VCaP (cell line): Measurements from ENCODE around the gene TEDC1.

Experiments
- H3K27ac ChIP-seq: fragments of 450-650 bp; 2 replicates; pipeline ENCODE4 v1.5.1; 2017
- TF ChIP-seq, protein P1 (sequence below): fragments of 450-650 bp; conservative IDR thresholded peaks from 2 replicates; pipeline ENCODE4 v1.5.1; 2017; ENCODE audit warnings: mild to moderate bottlenecking, moderate library complexity

Gene TEDC1

DNA sequence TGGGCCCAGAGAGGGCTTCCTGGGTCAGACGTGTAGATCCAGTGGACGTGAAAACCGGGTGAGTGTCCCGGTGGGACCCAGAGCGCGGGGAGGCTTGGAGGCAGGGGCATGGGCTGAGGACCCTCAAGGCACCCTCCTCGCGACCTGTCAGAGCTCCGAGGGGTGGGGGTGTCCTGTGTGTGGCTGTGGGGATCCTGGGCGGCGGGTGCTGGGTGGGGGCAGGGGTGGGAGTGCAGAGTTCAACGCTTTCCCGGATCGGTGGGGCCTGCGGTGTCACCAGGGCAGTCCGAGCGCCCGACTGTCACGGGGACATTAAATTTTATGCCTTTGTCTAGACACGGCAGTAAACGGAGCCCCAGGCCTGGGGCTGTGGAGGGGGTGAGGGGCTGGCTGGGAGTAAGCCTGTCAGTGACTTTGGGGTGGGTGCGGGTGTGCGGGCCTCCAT, 36.4 kb downstream of the TEDC1 start:
- H3K27ac ChIP-seq, result peak overlapping the region; percentile 81
- TF ChIP-seq, protein P1, sequence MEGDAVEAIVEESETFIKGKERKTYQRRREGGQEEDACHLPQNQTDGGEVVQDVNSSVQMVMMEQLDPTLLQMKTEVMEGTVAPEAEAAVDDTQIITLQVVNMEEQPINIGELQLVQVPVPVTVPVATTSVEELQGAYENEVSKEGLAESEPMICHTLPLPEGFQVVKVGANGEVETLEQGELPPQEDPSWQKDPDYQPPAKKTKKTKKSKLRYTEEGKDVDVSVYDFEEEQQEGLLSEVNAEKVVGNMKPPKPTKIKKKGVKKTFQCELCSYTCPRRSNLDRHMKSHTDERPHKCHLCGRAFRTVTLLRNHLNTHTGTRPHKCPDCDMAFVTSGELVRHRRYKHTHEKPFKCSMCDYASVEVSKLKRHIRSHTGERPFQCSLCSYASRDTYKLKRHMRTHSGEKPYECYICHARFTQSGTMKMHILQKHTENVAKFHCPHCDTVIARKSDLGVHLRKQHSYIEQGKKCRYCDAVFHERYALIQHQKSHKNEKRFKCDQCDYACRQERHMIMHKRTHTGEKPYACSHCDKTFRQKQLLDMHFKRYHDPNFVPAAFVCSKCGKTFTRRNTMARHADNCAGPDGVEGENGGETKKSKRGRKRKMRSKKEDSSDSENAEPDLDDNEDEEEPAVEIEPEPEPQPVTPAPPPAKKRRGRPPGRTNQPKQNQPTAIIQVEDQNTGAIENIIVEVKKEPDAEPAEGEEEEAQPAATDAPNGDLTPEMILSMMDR, result no peak

DNA sequence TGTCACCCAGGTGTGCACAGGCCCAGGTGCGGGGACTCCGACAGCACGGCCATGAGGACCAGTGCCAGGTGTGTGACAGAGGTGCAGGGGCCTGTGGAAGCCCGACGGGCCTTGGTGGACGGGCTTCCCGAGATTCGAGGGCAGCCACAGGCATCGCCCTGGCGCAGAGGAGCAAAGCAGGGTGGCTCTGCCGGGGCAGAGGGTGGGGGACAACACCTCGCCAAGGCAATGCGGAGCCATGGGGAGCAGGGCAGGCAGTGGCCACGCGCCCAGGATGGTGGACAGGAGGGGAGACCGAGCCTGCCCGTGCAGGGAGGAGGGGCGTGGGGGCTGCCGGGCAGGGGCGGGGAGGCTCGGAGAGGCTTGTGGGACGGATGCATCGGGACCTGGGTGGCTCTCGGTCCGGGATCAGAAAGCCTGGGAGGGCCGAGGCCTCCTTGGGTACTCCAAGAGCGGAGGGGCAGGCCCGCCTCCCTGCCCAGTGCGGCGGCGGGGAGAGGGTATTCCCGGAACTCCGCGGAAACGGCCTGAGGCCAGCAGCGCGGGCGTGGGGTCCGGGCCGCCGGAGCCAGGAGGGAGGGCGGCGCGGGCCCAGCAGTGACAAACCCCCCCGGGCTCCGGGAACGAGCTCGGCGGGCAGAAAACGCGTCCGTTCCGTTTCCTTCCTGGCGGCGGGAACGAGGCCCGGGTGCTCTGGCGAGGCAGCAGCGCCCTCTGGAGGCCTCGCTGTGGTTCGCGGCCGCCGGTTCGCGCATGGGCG, 37.0 kb downstream of the TEDC1 start:
- H3K27ac ChIP-seq, result peak overlapping the region; percentile 81
- TF ChIP-seq, protein P1, result peak; percentile 91

DNA sequence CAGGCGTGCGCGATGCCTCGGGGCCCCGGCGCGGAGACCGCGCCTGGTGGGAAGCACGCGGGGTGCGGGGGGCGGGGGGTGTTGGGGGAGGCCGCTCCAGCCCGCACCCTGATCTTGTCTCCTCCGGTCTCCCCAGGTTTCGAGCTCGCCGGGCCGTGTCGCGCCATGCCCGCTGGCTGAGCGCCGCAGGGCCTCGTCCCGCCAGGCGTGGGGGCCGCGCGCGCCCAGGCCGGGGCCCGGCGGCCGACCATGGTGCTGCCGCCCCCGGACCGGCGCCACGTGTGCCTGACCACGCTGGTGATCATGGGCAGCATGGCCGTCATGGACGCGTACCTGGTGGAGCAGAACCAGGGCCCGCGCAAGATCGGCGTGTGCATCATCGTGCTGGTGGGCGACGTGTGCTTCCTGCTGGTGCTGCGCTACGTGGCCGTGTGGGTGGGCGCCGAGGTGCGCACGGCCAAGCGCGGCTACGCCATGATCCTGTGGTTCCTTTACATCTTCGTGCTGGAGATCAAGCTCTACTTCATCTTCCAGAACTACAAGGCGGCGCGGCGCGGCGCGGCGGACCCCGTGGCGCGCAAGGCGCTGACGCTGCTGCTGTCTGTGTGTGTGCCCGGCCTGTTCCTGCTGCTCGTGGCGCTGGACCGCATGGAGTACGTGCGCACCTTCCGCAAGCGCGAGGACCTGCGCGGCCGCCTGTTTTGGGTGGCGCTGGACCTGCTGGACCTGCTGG, 37.7 kb downstream of the TEDC1 start:
- TF ChIP-seq, protein P1, result peak; percentile 53
- H3K27ac ChIP-seq, result peak overlapping the region; percentile 81; the same call in 1 of the 2 replicates

DNA sequence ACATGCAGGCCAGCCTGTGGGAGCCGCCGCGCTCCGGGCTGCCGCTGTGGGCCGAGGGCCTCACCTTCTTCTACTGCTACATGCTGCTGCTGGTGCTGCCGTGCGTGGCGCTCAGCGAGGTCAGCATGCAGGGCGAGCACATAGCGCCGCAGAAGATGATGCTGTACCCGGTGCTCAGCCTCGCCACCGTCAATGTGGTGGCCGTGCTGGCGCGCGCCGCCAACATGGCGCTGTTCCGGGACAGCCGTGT, 38.2 kb downstream of the TEDC1 start:
- TF ChIP-seq, protein P1, result no peak

DNA sequence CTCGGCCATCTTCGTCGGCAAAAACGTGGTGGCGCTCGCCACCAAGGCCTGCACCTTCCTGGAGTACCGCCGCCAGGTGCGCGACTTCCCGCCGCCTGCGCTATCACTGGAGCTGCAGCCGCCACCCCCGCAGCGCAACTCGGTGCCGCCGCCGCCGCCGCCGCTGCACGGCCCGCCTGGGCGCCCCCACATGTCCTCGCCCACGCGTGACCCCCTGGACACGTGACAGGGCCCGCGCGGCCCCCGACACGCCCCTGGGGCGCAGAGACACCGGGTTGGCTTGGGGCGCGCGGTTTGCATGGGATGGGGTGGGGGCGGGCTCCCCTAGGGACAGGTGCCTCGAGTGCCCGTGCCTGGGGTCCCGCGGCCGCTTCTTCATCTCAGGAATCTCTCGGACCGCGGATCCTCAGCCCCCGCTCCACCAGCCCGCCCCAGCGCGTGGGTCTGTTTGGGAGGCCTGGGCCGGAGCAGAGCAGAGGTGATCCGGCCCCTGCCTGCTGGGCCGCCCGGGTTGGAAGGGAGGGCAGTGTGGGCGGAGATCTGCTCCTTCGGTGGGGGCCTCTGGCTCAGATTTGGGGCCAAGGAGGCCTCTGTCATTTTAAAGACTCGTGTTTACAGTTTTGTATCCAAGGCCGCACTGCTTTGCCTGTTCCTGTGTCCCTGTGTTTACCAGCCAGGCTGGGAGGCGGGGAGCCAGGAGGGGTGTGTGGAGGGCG, 38.7 kb downstream of the TEDC1 start:
- no peak overlapping the region for H3K27ac ChIP-seq
- TF ChIP-seq, protein P1, result no peak

More for the DNA sequence above, 38.2 kb downstream of the TEDC1 start:
- H3K27ac ChIP-seq, result no peak overlapping the region

DNA sequence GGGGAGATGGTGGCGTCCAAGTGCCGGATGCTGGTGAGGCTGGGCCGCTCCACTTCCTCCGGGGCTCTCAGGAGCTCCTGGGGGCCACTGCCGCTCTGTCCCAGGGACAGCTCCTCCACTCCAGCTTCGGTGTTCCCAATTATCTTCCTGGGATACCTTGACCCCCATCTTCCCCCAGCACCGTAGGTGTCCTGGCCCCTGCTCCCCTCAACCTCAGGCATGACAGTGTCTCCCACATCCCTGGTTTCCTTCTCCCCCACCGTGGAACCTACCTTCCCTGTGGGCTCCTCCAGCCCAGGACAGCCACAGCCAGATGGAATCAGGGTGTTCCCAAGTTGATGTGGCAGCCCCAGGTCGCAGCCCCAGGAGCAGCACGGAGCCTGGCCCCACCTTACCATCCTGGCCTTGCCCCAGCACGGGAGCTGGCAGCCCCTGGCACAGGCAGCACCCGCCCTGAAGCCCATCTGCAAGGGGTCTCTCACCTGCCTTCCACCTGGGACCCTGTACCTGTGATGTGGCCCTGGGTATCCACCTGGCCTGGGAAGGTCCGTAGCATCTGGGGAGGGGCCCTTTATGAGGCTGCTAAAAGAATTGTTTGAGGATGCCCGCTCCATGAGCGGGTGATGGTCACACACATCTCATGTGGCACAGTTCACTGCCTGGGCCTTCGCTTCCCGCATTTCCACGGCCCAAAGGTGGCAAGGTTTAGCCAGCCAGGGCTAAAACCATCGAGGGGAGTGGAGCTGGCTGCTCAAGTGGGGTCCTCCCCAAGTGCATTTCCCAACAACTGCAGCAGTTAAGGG, 39.4 kb downstream of the TEDC1 start:
- TF ChIP-seq, protein P1, result no peak
- H3K27ac ChIP-seq, result no peak overlapping the region
